H9 (cell line): Measurements from ENCODE around the gene CALCOCO1. TPM values are rescaled to one million over a fixed set of nuclear protein-coding genes. Genes with fewer than 3 reads are reported as not detected.
"Not testable (repeated sequence)": the region's sequence is repeated elsewhere in the genome, so short reads cannot be mapped to it uniquely, and the experiment has no call there.

Experiments used
- DNase-seq: peaks from one replicate; pipeline ENCODE4 v3.0.0-alpha.2; 2017
- H2AFZ ChIP-seq: one replicate; pipeline ENCODE4 v1.6.1; 2013; ENCODE audit warnings: mild to moderate bottlenecking, low read length, control low read depth, moderate library complexity
- H2AK5ac ChIP-seq: 2 replicates; pipeline ENCODE4 v1.6.1; 2013; ENCODE audit warnings: low read length, control low read depth, mixed read lengths; ENCODE audit not compliant: insufficient read length
- H2BK120ac ChIP-seq: one replicate; pipeline ENCODE4 v1.6.1; 2013; ENCODE audit warnings: low read depth, mild to moderate bottlenecking, low read length, control low read depth, inconsistent platforms; ENCODE audit not compliant: poor library complexity, severe bottlenecking
- H2BK12ac ChIP-seq: 2 replicates; pipeline ENCODE4 v1.6.1; 2013; ENCODE audit warnings: low read length, control low read depth, mixed read lengths, low read depth; ENCODE audit not compliant: insufficient read length
- H2BK15ac ChIP-seq: 2 replicates; pipeline ENCODE4 v1.6.1; 2013; ENCODE audit warnings: low read depth, low read length, control low read depth
- H2BK20ac ChIP-seq: one replicate; pipeline ENCODE4 v1.6.1; 2013; ENCODE audit warnings: low read depth, mild to moderate bottlenecking, low read length, control low read depth, inconsistent platforms; ENCODE audit not compliant: poor library complexity, severe bottlenecking
- H2BK5ac ChIP-seq: 2 replicates; pipeline ENCODE4 v1.6.1; 2013; ENCODE audit warnings: low read length, control low read depth, mixed read lengths; ENCODE audit not compliant: insufficient read length
- H3K14ac ChIP-seq: 2 replicates; pipeline ENCODE4 v1.6.1; 2013; ENCODE audit warnings: low read length, control low read depth; ENCODE audit not compliant: insufficient read depth
- H3K18ac ChIP-seq: 2 replicates; pipeline ENCODE4 v1.6.1; 2013; ENCODE audit warnings: low read depth, mild to moderate bottlenecking, mixed read lengths, low read length, control low read depth; ENCODE audit not compliant: insufficient read length
- H3K23ac ChIP-seq: 2 replicates; pipeline ENCODE4 v1.6.1; 2013; ENCODE audit warnings: low read length, control low read depth, mixed read lengths, low read depth; ENCODE audit not compliant: insufficient read length
- H3K23me2 ChIP-seq: 2 replicates; pipeline ENCODE4 v1.6.1; 2013; ENCODE audit warnings: low read depth, mild to moderate bottlenecking, mixed read lengths, low read length, control low read depth; ENCODE audit not compliant: insufficient read length, poor library complexity, severe bottlenecking
- H3K27ac ChIP-seq: 2 replicates; pipeline ENCODE4 v1.5.1; 2013; ENCODE audit warnings: low read length, control low read depth, mixed read lengths, low read depth; ENCODE audit not compliant: insufficient read length
- H3K27me3 ChIP-seq: 2 replicates; pipeline ENCODE4 v1.6.1; 2013; ENCODE audit warnings: low read length, control low read depth, inconsistent platforms; ENCODE audit not compliant: insufficient read depth
- H3K4ac ChIP-seq: 2 replicates; pipeline ENCODE4 v1.6.1; 2013; ENCODE audit warnings: low read depth, mild to moderate bottlenecking, control low read depth, inconsistent platforms, low read length, moderate library complexity
- H3K4me1 ChIP-seq: 2 replicates; pipeline ENCODE4 v1.6.1; 2013; ENCODE audit warnings: low read length, control low read depth, inconsistent platforms; ENCODE audit not compliant: insufficient read depth
- H3K4me2 ChIP-seq: 2 replicates; pipeline ENCODE4 v1.6.1; 2013; ENCODE audit warnings: low read length, control low read depth, mixed read lengths; ENCODE audit not compliant: insufficient read length, insufficient read depth
- H3K56ac ChIP-seq: 2 replicates; pipeline ENCODE4 v1.6.1; 2013; ENCODE audit warnings: low read depth, mild to moderate bottlenecking, mixed read lengths, low read length, control low read depth; ENCODE audit not compliant: insufficient read length
- H3K79me1 ChIP-seq: 2 replicates; pipeline ENCODE4 v1.6.1; 2013; ENCODE audit warnings: low read depth, mild to moderate bottlenecking, moderate library complexity, low read length, control low read depth, inconsistent platforms; ENCODE audit not compliant: insufficient read depth, poor library complexity, severe bottlenecking
- H3K79me2 ChIP-seq: 2 replicates; pipeline ENCODE4 v1.6.1; 2013; ENCODE audit warnings: low read length, control low read depth, inconsistent platforms; ENCODE audit not compliant: insufficient read depth
- H3K9ac ChIP-seq: 2 replicates; pipeline ENCODE4 v1.6.1; 2013; ENCODE audit warnings: low read length, control low read depth, mixed read lengths; ENCODE audit not compliant: insufficient read length; ENCODE audit errors: extremely low read depth
- H3K9me3 ChIP-seq: one replicate; pipeline ENCODE4 v1.6.1; 2013; ENCODE audit warnings: low read depth, low read length, inconsistent platforms; ENCODE audit not compliant: control insufficient read depth
- H3T11ph ChIP-seq: one replicate; pipeline ENCODE4 v1.6.1; 2013; ENCODE audit warnings: mild to moderate bottlenecking, low read length, control low read depth, inconsistent platforms
- H4K20me1 ChIP-seq: one replicate; pipeline ENCODE4 v1.6.1; 2013; ENCODE audit not compliant: control insufficient read depth, insufficient read length, insufficient read depth
- H4K5ac ChIP-seq: 2 replicates; pipeline ENCODE4 v1.6.1; 2013; ENCODE audit warnings: low read depth, mild to moderate bottlenecking, mixed read lengths, low read length, control low read depth; ENCODE audit not compliant: insufficient read length
- H4K8ac ChIP-seq: replicated peaks from 2 replicates; pipeline ENCODE4 v1.6.1; 2013; ENCODE audit warnings: low read length, control low read depth, mixed read lengths, low read depth; ENCODE audit not compliant: insufficient read length
- H4K91ac ChIP-seq: 2 replicates; pipeline ENCODE4 v1.6.1; 2013; ENCODE audit warnings: low read depth, mild to moderate bottlenecking, moderate library complexity, mixed read lengths, low read length, control low read depth; ENCODE audit not compliant: insufficient read length
- H3K27ac Mint-ChIP-seq, 3 experiments: 2 replicates in 2 of 3; 3 replicates in 1 of 3; pipeline ENCODE4 v1.8.0; 2020 to 2021; ENCODE audit warnings: mixed read lengths in 3 of 3, mild to moderate bottlenecking in 1 of 3, moderate library complexity in 1 of 3
- H3K27me3 Mint-ChIP-seq: 2 replicates; pipeline ENCODE4 v1.8.0; 2021; ENCODE audit warnings: low read depth, mild to moderate bottlenecking, moderate library complexity, mixed read lengths
- H3K36me3 Mint-ChIP-seq, 3 experiments: 2 replicates in 2 of 3; 3 replicates in 1 of 3; pipeline ENCODE4 v1.8.0; 2020 to 2021; ENCODE audit warnings: low read depth in 3 of 3, mixed read lengths in 3 of 3; ENCODE audit not compliant: insufficient read depth in 1 of 3
- H3K4me1 Mint-ChIP-seq, 2 experiments: 2 replicates each; pipeline ENCODE4 v1.8.0; 2020; ENCODE audit warnings: mixed read lengths in 2 of 2
- H3K4me3 Mint-ChIP-seq, 2 experiments: 2 replicates in 1 of 2; 3 replicates in 1 of 2; pipeline ENCODE4 v1.8.0; 2020 to 2021; ENCODE audit warnings: mild to moderate bottlenecking in 2 of 2, mixed read lengths in 2 of 2, moderate library complexity in 1 of 2
- H3K9me3 Mint-ChIP-seq, 2 experiments: 2 replicates in 1 of 2; 3 replicates in 1 of 2; pipeline ENCODE4 v1.8.0; 2020; ENCODE audit warnings: mild to moderate bottlenecking in 2 of 2, mixed read lengths in 2 of 2, moderate library complexity in 1 of 2
- WGBS: extraction: QIAGEN DNeasy Blood & Tissue Kit; methylation state at CpG from one replicate; pipeline ENCODE4 v1.1.7; 2013; ENCODE audit warnings: missing lambda C conversion rate, low lambda C conversion rate, mixed read lengths; ENCODE audit not compliant: insufficient read length; ENCODE audit errors: extremely low coverage; 5-methylcytosine and 5-hydroxymethylcytosine counted together
- total RNA-seq: library from RNA; stranded (reverse); gene quantifications from 2 replicates; pipeline ENCODE4 v1.2.1, GENCODE V29; 2021
- TF ChIP-seq, protein P1 (sequence below): fragments of 200-600 bp; sonication (generic); conservative IDR thresholded peaks from 3 replicates; pipeline ENCODE4 v1.8.0; 2021; ENCODE audit warnings: antibody characterized with exemption, mild to moderate bottlenecking

Gene CALCOCO1
- total RNA-seq, 1 experiment from 2014 or later: 22.3 TPM

DNA sequence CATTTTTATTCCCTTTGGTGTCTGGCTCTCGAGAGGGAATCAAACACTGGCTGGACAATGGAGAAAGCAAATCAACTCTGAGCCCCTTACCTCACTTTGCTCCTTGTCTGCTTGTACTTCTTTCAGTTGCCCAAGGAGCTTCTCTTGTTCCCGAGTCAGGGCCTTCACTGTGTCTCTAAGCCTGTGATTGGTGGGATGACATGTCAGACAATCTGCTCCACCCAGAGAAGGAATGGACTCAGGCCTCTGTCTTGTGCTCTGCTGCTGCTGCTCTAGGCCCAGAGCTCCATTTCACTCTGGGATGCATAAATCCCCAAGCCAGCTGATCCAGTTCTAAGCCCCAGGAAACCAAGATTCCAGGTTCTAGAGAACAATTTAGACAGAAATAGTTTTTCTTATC, 7.6 kb downstream of the CALCOCO1 start:
- Histone ChIP-seq H2BK12ac (no peak overlapping the region), H3K27ac (no peak overlapping the region), H3K27me3 (no peaks in the 10 kb centered on the region), H4K5ac (no peak overlapping the region), H2BK20ac (no peak overlapping the region), H4K20me1 (no peaks in the 10 kb centered on the region), H3K79me2 (no peaks in the 10 kb centered on the region), H3K23me2 (no peaks in the 10 kb centered on the region), H3K79me1 (no peaks in the 10 kb centered on the region), H3K14ac (no peak overlapping the region), H3K4me2 (no peak overlapping the region), H2BK5ac (no peak overlapping the region), H2AK5ac (no peak overlapping the region), H2BK120ac (no peak overlapping the region), H3K56ac (no peak overlapping the region), H3K23ac (no peak overlapping the region), H3K4ac (no peak overlapping the region), H4K91ac (no peak overlapping the region), H2BK15ac (no peak overlapping the region), H4K8ac (no peak overlapping the region), H3K18ac (no peak overlapping the region), H3K4me1 (no peaks in the 10 kb centered on the region), H3T11ph (no peak overlapping the region), H3K9ac (no peak overlapping the region), H3K9me3 (no peaks in the 10 kb centered on the region), H2AFZ (no peak overlapping the region)
- Mint-ChIP-seq H3K4me1 (peaks cover 0 to 5% of the 10 kb centered on the region in 2 experiments; a peak in 1 of 4 replicates), H3K36me3 (peaks cover 0 to 4% (median 0%) of the 10 kb centered on the region in 3 experiments; a peak in 2 of 7 replicates), H3K4me3 (no peak overlapping the region), H3K27ac (no peak overlapping the region), H3K9me3 (no peaks in the 10 kb centered on the region; a peak in 1 of 5 replicates), H3K27me3 (peaks cover 3% of the 10 kb centered on the region; the same call in 1 of the 2 replicates)
- TF ChIP-seq, protein P1, sequence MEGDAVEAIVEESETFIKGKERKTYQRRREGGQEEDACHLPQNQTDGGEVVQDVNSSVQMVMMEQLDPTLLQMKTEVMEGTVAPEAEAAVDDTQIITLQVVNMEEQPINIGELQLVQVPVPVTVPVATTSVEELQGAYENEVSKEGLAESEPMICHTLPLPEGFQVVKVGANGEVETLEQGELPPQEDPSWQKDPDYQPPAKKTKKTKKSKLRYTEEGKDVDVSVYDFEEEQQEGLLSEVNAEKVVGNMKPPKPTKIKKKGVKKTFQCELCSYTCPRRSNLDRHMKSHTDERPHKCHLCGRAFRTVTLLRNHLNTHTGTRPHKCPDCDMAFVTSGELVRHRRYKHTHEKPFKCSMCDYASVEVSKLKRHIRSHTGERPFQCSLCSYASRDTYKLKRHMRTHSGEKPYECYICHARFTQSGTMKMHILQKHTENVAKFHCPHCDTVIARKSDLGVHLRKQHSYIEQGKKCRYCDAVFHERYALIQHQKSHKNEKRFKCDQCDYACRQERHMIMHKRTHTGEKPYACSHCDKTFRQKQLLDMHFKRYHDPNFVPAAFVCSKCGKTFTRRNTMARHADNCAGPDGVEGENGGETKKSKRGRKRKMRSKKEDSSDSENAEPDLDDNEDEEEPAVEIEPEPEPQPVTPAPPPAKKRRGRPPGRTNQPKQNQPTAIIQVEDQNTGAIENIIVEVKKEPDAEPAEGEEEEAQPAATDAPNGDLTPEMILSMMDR: no peak
- DNase-seq: peak; percentile 72
- WGBS: no CpG with 5 or more reads among the region's 2 CpGs

DNA sequence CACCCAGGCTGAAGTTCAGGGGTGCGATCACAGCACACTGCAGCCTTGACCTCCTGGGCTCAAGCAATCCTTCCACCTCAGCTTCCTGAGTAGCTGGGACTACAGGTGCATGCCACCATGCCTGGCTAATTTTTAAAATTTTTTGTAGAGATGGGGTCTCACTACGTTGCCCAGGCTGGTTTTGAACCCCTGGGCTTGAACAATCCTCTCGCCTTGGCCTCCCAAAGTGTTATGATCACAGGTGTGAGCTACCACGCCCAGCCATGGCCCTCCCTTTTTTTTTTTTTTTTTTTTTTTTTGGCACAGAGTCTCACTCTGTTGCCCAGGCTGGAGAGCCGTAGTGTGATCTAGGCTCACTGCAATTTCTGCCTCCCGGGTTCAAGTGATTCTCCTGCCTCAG, 8.7 kb downstream of the CALCOCO1 start:
- H3K9me3 Mint-ChIP-seq, H4K20me1 ChIP-seq, DNase-seq, H3K9ac ChIP-seq, H2BK20ac ChIP-seq, H3K4me3 Mint-ChIP-seq, H2BK5ac ChIP-seq, H3K14ac ChIP-seq, H4K5ac ChIP-seq, H3K4me1 Mint-ChIP-seq, H3K4ac ChIP-seq, H3K18ac ChIP-seq, H2AFZ ChIP-seq, H3K27me3 Mint-ChIP-seq, H3T11ph ChIP-seq, H2BK120ac ChIP-seq, H3K36me3 Mint-ChIP-seq, H3K27me3 ChIP-seq, H3K79me1 ChIP-seq, H2AK5ac ChIP-seq, H3K4me1 ChIP-seq, H2BK15ac ChIP-seq, H3K27ac Mint-ChIP-seq, H3K56ac ChIP-seq, H3K4me2 ChIP-seq, H3K23ac ChIP-seq, H3K79me2 ChIP-seq, H4K8ac ChIP-seq, H3K23me2 ChIP-seq, H3K9me3 ChIP-seq, H3K27ac ChIP-seq, H2BK12ac ChIP-seq, H4K91ac ChIP-seq: not testable (repeated sequence)
- no CpG with 5 or more reads among the region's 6 CpGs for WGBS
